ENCODE measurements around the gene MMP17.

DNA sequence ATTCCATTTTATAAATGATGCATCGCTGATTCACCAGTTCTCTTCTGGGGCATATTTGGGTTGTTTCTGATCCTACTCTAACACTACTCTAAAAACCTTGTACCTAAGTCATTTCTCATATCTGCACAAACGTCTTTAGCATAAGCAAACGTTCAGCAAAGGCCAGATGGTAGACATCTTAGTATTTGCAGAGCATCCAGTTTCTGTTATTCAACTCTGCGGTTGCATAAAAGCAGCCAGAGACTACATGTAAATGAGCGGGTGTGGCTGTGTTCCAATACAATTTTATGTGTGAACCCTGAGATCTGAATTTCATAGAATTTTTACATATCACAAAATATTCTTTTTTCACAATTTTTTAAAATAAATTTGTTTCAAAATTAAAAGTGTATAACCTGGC lies 22.8 kb upstream of the MMP17 start:
- TF ChIP-seq, protein P1, sequence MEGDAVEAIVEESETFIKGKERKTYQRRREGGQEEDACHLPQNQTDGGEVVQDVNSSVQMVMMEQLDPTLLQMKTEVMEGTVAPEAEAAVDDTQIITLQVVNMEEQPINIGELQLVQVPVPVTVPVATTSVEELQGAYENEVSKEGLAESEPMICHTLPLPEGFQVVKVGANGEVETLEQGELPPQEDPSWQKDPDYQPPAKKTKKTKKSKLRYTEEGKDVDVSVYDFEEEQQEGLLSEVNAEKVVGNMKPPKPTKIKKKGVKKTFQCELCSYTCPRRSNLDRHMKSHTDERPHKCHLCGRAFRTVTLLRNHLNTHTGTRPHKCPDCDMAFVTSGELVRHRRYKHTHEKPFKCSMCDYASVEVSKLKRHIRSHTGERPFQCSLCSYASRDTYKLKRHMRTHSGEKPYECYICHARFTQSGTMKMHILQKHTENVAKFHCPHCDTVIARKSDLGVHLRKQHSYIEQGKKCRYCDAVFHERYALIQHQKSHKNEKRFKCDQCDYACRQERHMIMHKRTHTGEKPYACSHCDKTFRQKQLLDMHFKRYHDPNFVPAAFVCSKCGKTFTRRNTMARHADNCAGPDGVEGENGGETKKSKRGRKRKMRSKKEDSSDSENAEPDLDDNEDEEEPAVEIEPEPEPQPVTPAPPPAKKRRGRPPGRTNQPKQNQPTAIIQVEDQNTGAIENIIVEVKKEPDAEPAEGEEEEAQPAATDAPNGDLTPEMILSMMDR (IDR thresholded peaks at IDR 0.05; ENCODE audit: poor library complexity): no peak
- TF ChIP-seq EZH2 (IDR thresholded peaks at IDR 0.05; ENCODE audit: borderline replicate concordance): no peak
